GM12878 (cell line): ENCODE data around the gene UTP20. TPM values are rescaled to one million over a fixed set of nuclear protein-coding genes. Genes with fewer than 3 reads are reported as not detected.

Experiments used
- ATAC-seq: fragments of 200-7000 bp; cut with Tn5 transposase; 3 replicates; pipeline ENCODE4 v1.9.1; 2020; ENCODE audit warnings: mild to moderate bottlenecking, moderate library complexity
- BruUV-seq: library from RNA; stranded (reverse); fragments of 400-500 nt; replicated peaks from 2 replicates; lab custom pipeline; 2021; lab: Mats Ljungman, UMichigan
- CTCF ChIA-PET: fragments of 300-600 bp; sonication (Branson Sonifier 250); formaldehyde crosslinking; extraction: SDS; loops from one replicate; lab custom pipeline; 2021; ENCODE audit warnings: inconsistent platforms; lab: Yijun Ruan, JAX
- POLR2A ChIA-PET: fragments of 350-600 bp; formaldehyde crosslinking; extraction: SDS; loops from one replicate; lab custom pipeline; 2021; ENCODE audit warnings: inconsistent platforms; lab: Charles Lee
- RAD21 ChIA-PET: fragments of 300-600 bp; sonication (Branson Sonifier 250); formaldehyde crosslinking; loops from one replicate; lab custom pipeline; 2023; ENCODE audit warnings: antibody characterized with exemption; ENCODE audit not compliant: unreplicated experiment; lab: Charles Lee
- SMC1A ChIA-PET: fragments of 300-600 bp; sonication (Branson Sonifier 250); formaldehyde crosslinking; loops from one replicate; lab custom pipeline; 2023; ENCODE audit not compliant: unreplicated experiment, uncharacterized antibody; lab: Charles Lee
- DNase-seq: peaks from one replicate; pipeline ENCODE4 v3.0.0-alpha.2; 2011; ENCODE audit warnings: low read depth, low spot score
- FAIRE-seq: peaks from 3 replicates; lab custom pipeline; 2011; peaks lifted over from hg19 to GRCh38; lab: Jason Lieb, UNC
- H2AFZ ChIP-seq: 2 replicates; pipeline ENCODE4 v1.6.0; 2011; ENCODE audit warnings: low read depth, low read length, control low read depth; ENCODE audit not compliant: control insufficient read depth
- H3K27ac ChIP-seq: 2 replicates; pipeline ENCODE4 v1.5.1; 2011; ENCODE audit warnings: control low read depth; ENCODE audit not compliant: control insufficient read depth, insufficient read depth
- H3K27me3 ChIP-seq, 2 experiments: replicated peaks in 1 of 2; 2 replicates each; pipeline versions ENCODE4 v1.6.0 to v1.6.1; 2011; ENCODE audit warnings: low read length in 1 of 2; ENCODE audit not compliant: control insufficient read depth in 2 of 2, insufficient read depth in 2 of 2
- H3K36me3 ChIP-seq, 2 experiments: 2 replicates each; pipeline ENCODE4 v1.5.1; 2011; ENCODE audit warnings: low read length in 1 of 2; ENCODE audit not compliant: control insufficient read depth in 2 of 2, insufficient read depth in 2 of 2
- H3K4me1 ChIP-seq: 2 replicates; pipeline ENCODE4 v1.6.1; 2011; ENCODE audit warnings: mild to moderate bottlenecking, low read length, moderate library complexity, mixed read lengths; ENCODE audit not compliant: control insufficient read depth, insufficient read depth
- H3K4me2 ChIP-seq: 2 replicates; pipeline ENCODE4 v1.6.0; 2011; ENCODE audit warnings: control low read depth; ENCODE audit not compliant: control insufficient read depth, insufficient read depth
- H3K4me3 ChIP-seq: fragments of 200-600 bp; sonication (generic); 2 replicates; pipeline ENCODE4 v1.5.1; 2016
- H3K79me2 ChIP-seq: 2 replicates; pipeline ENCODE4 v1.6.0; 2011; ENCODE audit warnings: low read length; ENCODE audit not compliant: control insufficient read depth, insufficient read depth
- H3K9ac ChIP-seq: 2 replicates; pipeline ENCODE4 v1.8.0; 2011; ENCODE audit warnings: low read length, control low read depth, mixed read lengths; ENCODE audit not compliant: control insufficient read depth, insufficient read depth
- H3K9me3 ChIP-seq: replicated peaks from 3 replicates; pipeline ENCODE4 v1.5.1; 2011; ENCODE audit warnings: mild to moderate bottlenecking, low read length; ENCODE audit not compliant: control insufficient read depth, insufficient read depth
- H4K20me1 ChIP-seq: 2 replicates; pipeline ENCODE4 v1.6.0; 2011; ENCODE audit not compliant: control insufficient read depth, insufficient read depth
- BACH1 ChIP-seq: fragments of 450-650 bp; IDR thresholded peaks from 2 replicates; pipeline ENCODE4 v1.6.1; 2017; ENCODE audit warnings: mild to moderate bottlenecking, borderline replicate concordance
- BCLAF1 ChIP-seq: fragments of 450-650 bp; IDR thresholded peaks from 2 replicates; pipeline ENCODE4 v1.6.1; 2017; ENCODE audit warnings: antibody characterized with exemption, mild to moderate bottlenecking, moderate library complexity
- GATAD2B ChIP-seq: fragments of 450-650 bp; conservative IDR thresholded peaks from 2 replicates; pipeline ENCODE4 v1.6.1; 2017; ENCODE audit warnings: low read depth, mild to moderate bottlenecking, moderate library complexity
- HDGF ChIP-seq: fragments of 450-650 bp; IDR thresholded peaks from 2 replicates; pipeline ENCODE4 v1.6.1; 2016; ENCODE audit warnings: antibody characterized with exemption
- LARP7 ChIP-seq: fragments of 450-650 bp; IDR thresholded peaks from 2 replicates; pipeline ENCODE4 v1.6.1; 2017; ENCODE audit warnings: mild to moderate bottlenecking
- NBN ChIP-seq: fragments of 450-650 bp; IDR thresholded peaks from 2 replicates; pipeline ENCODE4 v1.6.1; 2016
- PML ChIP-seq: IDR thresholded peaks from 2 replicates; pipeline ENCODE4 v1.6.1; 2012; ENCODE audit warnings: low read length, inconsistent platforms
- STAT3 ChIP-seq: IDR thresholded peaks from 2 replicates; pipeline ENCODE4 v1.6.1; 2011; ENCODE audit warnings: low read depth, low read length, improper control_type of control experiment
- SUZ12 ChIP-seq: fragments of 200-600 bp; sonication (generic); IDR thresholded peaks from one replicate; pipeline ENCODE4 v1.6.1; 2018; ENCODE audit warnings: antibody characterized with exemption, mild to moderate bottlenecking; ENCODE audit not compliant: unreplicated experiment
- ZNF207 ChIP-seq: fragments of 450-650 bp; IDR thresholded peaks from 2 replicates; pipeline ENCODE4 v1.6.1; 2014; ENCODE audit warnings: antibody characterized with exemption, mild to moderate bottlenecking, borderline replicate concordance
- ZNF217 ChIP-seq: fragments of 450-650 bp; IDR thresholded peaks from 2 replicates; pipeline ENCODE4 v1.6.1; 2017; ENCODE audit warnings: antibody characterized with exemption, mild to moderate bottlenecking
- ZNF687 ChIP-seq: fragments of 450-650 bp; IDR thresholded peaks from 2 replicates; pipeline ENCODE4 v1.6.1; 2017; ENCODE audit warnings: mild to moderate bottlenecking, moderate library complexity
- WGBS: methylation state at CpG from one replicate; pipeline ENCODE4 v1.1.6; 2016; ENCODE audit warnings: low lambda C conversion rate; ENCODE audit not compliant: insufficient replicate concordance, insufficient coverage; ENCODE audit errors: missing lambda C conversion rate; 5-methylcytosine and 5-hydroxymethylcytosine counted together
- in situ Hi-C: fragments of 300-500 bp; cut with MboI; formaldehyde crosslinking; loops from 9 replicates; pipeline ENCODE4 v1.14.3; 2018; ENCODE audit warnings: mixed read lengths
- intact Hi-C: fragments of 100-400 bp; cut with micrococcal nuclease; formaldehyde crosslinking; loops from one replicate; pipeline ENCODE4 v1.14.2; 2022; ENCODE audit not compliant: unreplicated experiment
- polyA plus RNA-seq, 11 experiments: library from polyadenylated mRNA; depleted of rRNA in 4 of 11; unstranded in 6 of 11; stranded (reverse) in 5 of 11; fragments of >200 nt; fragmentation: Nextera tagmentation in 4 of 11; fragmentation: Illumina TruSeq in 1 of 11; extraction: Ambion mirVana in 4 of 11; extraction: Trizol in 1 of 11; gene quantifications; 1 replicate in 1 of 11; 2 replicates in 10 of 11; pipeline versions ENCODE4 v1.2.1 to v1.2.3, GENCODE V29; 2011 to 2016; ENCODE audit warnings: inconsistent platforms in 2 of 11, missing spikeins in 2 of 11, low read depth in 1 of 11
- total RNA-seq, 4 experiments: library from RNA; depleted of rRNA in 3 of 4; stranded (reverse); fragments of >200 nt in 3 of 4; fragmentation: Illumina TruSeq in 1 of 4; extraction: Trizol in 1 of 4; gene quantifications; 2 replicates each; pipeline versions ENCODE4 v1.2.1 to v1.2.3, GENCODE V29; 2013 to 2021
- TF ChIP-seq, protein P1 (sequence below): IDR thresholded peaks from 2 replicates; pipeline ENCODE4 v1.6.1; 2012; ENCODE audit warnings: low read depth, low read length, improper control_type of control experiment

The UTP20 gene
- total and polyA plus RNA-seq, 10 of the 15 experiments (the other 5 are each of a cell fraction or from before 2014, with no cell fraction given): 3.6 to 25.6 (median 16.7) TPM

DNA sequence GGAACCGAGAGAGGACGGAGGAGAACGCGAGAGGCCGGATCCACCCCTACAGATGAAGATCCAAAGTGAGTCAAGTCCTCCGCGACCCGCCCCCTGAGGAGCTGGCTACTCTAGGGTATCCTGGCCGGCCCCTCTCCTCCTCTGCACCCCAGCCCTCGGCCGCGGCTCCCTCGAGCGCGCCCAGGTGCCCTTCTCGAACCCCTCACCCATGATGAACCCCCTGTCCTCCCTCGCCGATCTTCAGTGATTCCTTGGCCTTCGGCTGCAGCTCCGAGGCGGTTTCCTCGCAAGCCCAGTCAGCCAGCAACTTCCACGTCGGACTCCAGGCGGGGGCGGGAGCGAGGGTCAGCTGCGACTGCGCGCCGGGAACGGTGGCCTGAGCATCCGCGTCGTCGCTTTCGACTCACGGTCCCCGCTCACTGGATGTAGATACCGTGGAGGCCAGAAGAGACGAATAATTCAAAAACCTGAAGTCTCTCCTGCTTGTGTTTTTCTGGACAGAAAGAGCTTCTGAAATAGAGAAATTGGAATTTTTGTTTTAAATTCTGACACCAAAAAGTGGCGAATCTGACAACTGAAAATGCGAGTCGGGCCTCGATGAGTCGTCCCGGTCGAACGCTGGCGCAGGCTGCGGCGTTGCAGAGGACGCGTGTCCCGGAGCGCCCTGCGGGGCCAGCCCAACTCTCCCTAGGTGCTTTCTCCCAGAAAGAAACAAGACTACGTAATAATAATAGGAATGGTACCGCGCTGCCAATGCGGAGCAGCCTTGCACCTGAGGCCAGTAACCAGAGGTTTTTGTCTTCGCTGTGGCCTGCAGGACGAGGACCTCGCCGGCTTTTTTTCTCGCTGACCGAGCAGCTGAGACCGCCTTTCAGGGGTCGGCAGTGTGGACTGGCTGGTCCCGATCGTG is 127.8 kb downstream of the UTP20 start, which contains the start of gene ARL1:
ARL1 (minus strand) TSS at position 337 of the 910 bp plus-strand sequence; CDS start at position 210, 127 bp downstream.
- FAIRE-seq: peak; percentile 70
- peak; percentile 89 for ATAC-seq
- ChIA-PET POLR2A (interaction anchor here (0.6 to 1.6 kb wide), 2 partner anchors 13 to 421 kb away, joined by 3 to 4 read pairs; no protein-coding TSS in a partner anchor), CTCF (interaction anchor here (0.6 to 2.4 kb wide), 6 partner anchors 10 to 423 kb away, joined by 3 to 6 read pairs (median 4); partner anchors contain the start of gene GNPTAB), RAD21 (interaction anchor here (0.5 to 1.2 kb wide), 5 partner anchors 333 to 423 kb away, joined by 3 to 4 read pairs (median 3); partner anchors contain the start of gene GNPTAB), SMC1A (interaction anchor here (0.8 to 2.4 kb wide), 3 partner anchors 30 to 422 kb away, joined by 3 to 10 read pairs (median 6); no protein-coding TSS in a partner anchor)
- Histone ChIP-seq H3K9me3 (no peaks in the 10 kb centered on the region), H3K4me3 (peak within 1 kb of the TSS; percentile 93), H3K36me3 (no peaks in the 10 kb centered on the region), H3K27me3 (no peaks in the 10 kb centered on the region), H3K4me2 (peak within 1 kb of the TSS; percentile 98), H3K27ac (peak within 1 kb of the TSS; percentile 100), H3K4me1 (no peaks in the 10 kb centered on the region; the same call in 1 of the 2 replicates), H2AFZ (peak within 1 kb of the TSS; percentile 99), H3K79me2 (peaks cover 36% of the 10 kb centered on the region), H4K20me1 (no peaks in the 10 kb centered on the region), H3K9ac (peak within 1 kb of the TSS; percentile 99)
- in situ Hi-C loops (no loop called here), intact Hi-C loops (no loop called here)
- WGBS: under 1% methylated on average over 62 of the region's 71 CpGs
- DNase-seq: peak; percentile 63
- BruUV-seq: no TSS peak
- TF ChIP-seq BACH1: no peak; the same call in 1 of the 2 replicates
- peak; percentile 91 for TF ChIP-seq LARP7
- TF ChIP-seq SUZ12: no peak
- TF ChIP-seq, protein P1, sequence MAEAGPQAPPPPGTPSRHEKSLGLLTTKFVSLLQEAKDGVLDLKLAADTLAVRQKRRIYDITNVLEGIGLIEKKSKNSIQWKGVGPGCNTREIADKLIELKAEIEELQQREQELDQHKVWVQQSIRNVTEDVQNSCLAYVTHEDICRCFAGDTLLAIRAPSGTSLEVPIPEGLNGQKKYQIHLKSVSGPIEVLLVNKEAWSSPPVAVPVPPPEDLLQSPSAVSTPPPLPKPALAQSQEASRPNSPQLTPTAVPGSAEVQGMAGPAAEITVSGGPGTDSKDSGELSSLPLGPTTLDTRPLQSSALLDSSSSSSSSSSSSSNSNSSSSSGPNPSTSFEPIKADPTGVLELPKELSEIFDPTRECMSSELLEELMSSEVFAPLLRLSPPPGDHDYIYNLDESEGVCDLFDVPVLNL: no peak
- TF ChIP-seq PML: peak; percentile 61; the same call in 1 of the 2 replicates
- TF ChIP-seq BCLAF1: no peak
- peak; percentile 31; the same call in 1 of the 2 replicates for TF ChIP-seq ZNF217
- peak; percentile 11; the same call in 1 of the 2 replicates for TF ChIP-seq GATAD2B
- 0 out of 2 replicates have a peak, but pooled peaks have one; percentile 48 for TF ChIP-seq NBN
- peak; percentile 89 for TF ChIP-seq ZNF207
- TF ChIP-seq HDGF: peak; percentile 74
- peak; percentile 75; the same call in 1 of the 2 replicates for TF ChIP-seq ZNF687
- no peak for TF ChIP-seq STAT3
